ENCODE results near the gene ABLIM2. TPM values are rescaled to one million over a fixed set of nuclear protein-coding genes. Genes with fewer than 3 reads are reported as not detected.

The ABLIM2 gene
- total and polyA plus RNA-seq, 2 of the 13 experiments (the other 11 are each of a cell fraction or from before 2014, with no cell fraction given): 0.20 to 0.37 TPM

- peak; percentile 60; the same call in 1 of the 2 replicates for TF ChIP-seq DRAP1 (CRISPR knock-in tag; IDR thresholded peaks at IDR 0.05)
- TF ChIP-seq XRCC5 (optimal IDR thresholded peaks at IDR 0.05; ENCODE audit: low read length): peak; percentile 90
- no peak for TF ChIP-seq RAD21 (CRISPR knock-in tag; IDR thresholded peaks at IDR 0.05)
- TF ChIP-seq MED13 (CRISPR knock-in tag; IDR thresholded peaks at IDR 0.05): 0 out of 2 replicates have a peak, but pooled peaks have one; percentile 1
- no peak for TF ChIP-seq ZNF850 (CRISPR knock-in tag; conservative IDR thresholded peaks at IDR 0.05)
- peak; percentile 81; the same call in 1 of the 2 replicates for TF ChIP-seq ZNF331 (CRISPR knock-in tag; IDR thresholded peaks at IDR 0.05)
- no peak for TF ChIP-seq SUZ12 (IDR thresholded peaks at IDR 0.05; ENCODE audit: low read depth, low read length)
- TF ChIP-seq SP4 (CRISPR knock-in tag; IDR thresholded peaks at IDR 0.05): peak; percentile 19; the same call in 1 of the 2 replicates
- peak; percentile 50; the same call in 1 of the 2 replicates for TF ChIP-seq ZSCAN5A (CRISPR knock-in tag; IDR thresholded peaks at IDR 0.05; ENCODE audit: borderline replicate concordance)
- 0 out of 2 replicates have a peak, but pooled peaks have one; percentile 20 for TF ChIP-seq SIX4 (CRISPR knock-in tag; IDR thresholded peaks at IDR 0.05)
- no peak for TF ChIP-seq POLR2AphosphoS5 (IDR thresholded peaks at IDR 0.05; ENCODE audit: low read depth, low read length)
- peak; percentile 62; the same call in 1 of the 2 replicates for TF ChIP-seq BRF2 (CRISPR knock-in tag; IDR thresholded peaks at IDR 0.05)
- TF ChIP-seq SALL1 (CRISPR knock-in tag; IDR thresholded peaks at IDR 0.05): peak; percentile 70
- TF ChIP-seq, protein P1, sequence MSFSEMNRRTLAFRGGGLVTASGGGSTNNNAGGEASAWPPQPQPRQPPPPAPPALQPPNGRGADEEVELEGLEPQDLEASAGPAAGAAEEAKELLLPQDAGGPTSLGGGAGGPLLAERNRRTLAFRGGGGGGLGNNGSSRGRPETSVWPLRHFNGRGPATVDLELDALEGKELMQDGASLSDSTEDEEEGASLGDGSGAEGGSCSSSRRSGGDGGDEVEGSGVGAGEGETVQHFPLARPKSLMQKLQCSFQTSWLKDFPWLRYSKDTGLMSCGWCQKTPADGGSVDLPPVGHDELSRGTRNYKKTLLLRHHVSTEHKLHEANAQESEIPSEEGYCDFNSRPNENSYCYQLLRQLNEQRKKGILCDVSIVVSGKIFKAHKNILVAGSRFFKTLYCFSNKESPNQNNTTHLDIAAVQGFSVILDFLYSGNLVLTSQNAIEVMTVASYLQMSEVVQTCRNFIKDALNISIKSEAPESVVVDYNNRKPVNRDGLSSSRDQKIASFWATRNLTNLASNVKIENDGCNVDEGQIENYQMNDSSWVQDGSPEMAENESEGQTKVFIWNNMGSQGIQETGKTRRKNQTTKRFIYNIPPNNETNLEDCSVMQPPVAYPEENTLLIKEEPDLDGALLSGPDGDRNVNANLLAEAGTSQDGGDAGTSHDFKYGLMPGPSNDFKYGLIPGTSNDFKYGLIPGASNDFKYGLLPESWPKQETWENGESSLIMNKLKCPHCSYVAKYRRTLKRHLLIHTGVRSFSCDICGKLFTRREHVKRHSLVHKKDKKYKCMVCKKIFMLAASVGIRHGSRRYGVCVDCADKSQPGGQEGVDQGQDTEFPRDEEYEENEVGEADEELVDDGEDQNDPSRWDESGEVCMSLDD (CRISPR knock-in tag; IDR thresholded peaks at IDR 0.05; ENCODE audit: borderline replicate concordance): peak; percentile 77; the same call in 1 of the 2 replicates
- no peak for TF ChIP-seq MBNL3 (CRISPR knock-in tag; conservative IDR thresholded peaks at IDR 0.05)
- peak; percentile 70 for TF ChIP-seq CEBPG (CRISPR knock-in tag; IDR thresholded peaks at IDR 0.05)
- no peak for TF ChIP-seq ZNF737 (CRISPR knock-in tag; IDR thresholded peaks at IDR 0.05; ENCODE audit: borderline replicate concordance)
- 0 out of 2 replicates have a peak, but pooled peaks have one; percentile 28 for TF ChIP-seq KDM1A (CRISPR knock-in tag; IDR thresholded peaks at IDR 0.05)
- no peak for TF ChIP-seq MIER2 (CRISPR knock-in tag; IDR thresholded peaks at IDR 0.05)
- peak; percentile 55 for TF ChIP-seq ZFY (CRISPR knock-in tag; IDR thresholded peaks at IDR 0.05)
- no peak for TF ChIP-seq ELK4 (CRISPR knock-in tag; IDR thresholded peaks at IDR 0.05; ENCODE audit: borderline replicate concordance)
- peak; percentile 98 for TF ChIP-seq ZSCAN25 (CRISPR knock-in tag; IDR thresholded peaks at IDR 0.05)
Observed at GRCh38 chr4:8202108-8203051, 43.8 kb upstream of the ABLIM2 start (continued).

Measured in HepG2 (cell line).